Measurements from ENCODE around the gene CAMK2G.

GRCh38 chr10:73893426-73893825 lies 19.1 kb upstream of the CAMK2G start:
- no peak for TF ChIP-seq CTCF (IDR thresholded peaks at IDR 0.05)
- TF ChIP-seq POLR2A (IDR thresholded peaks at IDR 0.05): no peak

Measured in heart left ventricle (tissue), 13 donors.